Activated B cell treated with CpG ODN at 0.5 μM for 24 hours (primary cell): Measurements from ENCODE around the gene WDR4. TPM values are rescaled to one million over a fixed set of nuclear protein-coding genes. Genes with fewer than 3 reads are reported as not detected.

Experiments used
- ATAC-seq: fragments of 200-7000 bp; cut with Tn5 transposase; one replicate; pipeline ENCODE4 v1.10.0; 2021; ENCODE audit warnings: low read depth, mild to moderate bottlenecking, moderate library complexity
- CTCF ChIA-PET: fragments of 350-600 bp; sonication (Branson Sonifier 250); formaldehyde crosslinking; loops from one replicate; lab custom pipeline; 2021; ENCODE audit warnings: antibody characterized with exemption; lab: Charles Lee
- POLR2A ChIA-PET: fragments of 350-600 bp; sonication (Branson Sonifier 250); formaldehyde crosslinking; loops from one replicate; lab custom pipeline; 2021; ENCODE audit warnings: antibody characterized with exemption; lab: Charles Lee
- DNase-seq: peaks from one replicate; pipeline ENCODE4 v3.0.0; 2022
- H3K27ac Mint-ChIP-seq: one replicate; pipeline ENCODE4 v1.8.0; 2020; ENCODE audit warnings: mixed read lengths
- H3K27me3 Mint-ChIP-seq: one replicate; pipeline ENCODE4 v1.8.0; 2021; ENCODE audit warnings: mixed read lengths
- H3K36me3 Mint-ChIP-seq: one replicate; pipeline ENCODE4 v1.8.0; 2021; ENCODE audit warnings: low read depth, mixed read lengths
- H3K4me1 Mint-ChIP-seq: one replicate; pipeline ENCODE4 v1.8.0; 2021; ENCODE audit warnings: mixed read lengths
- H3K4me3 Mint-ChIP-seq: one replicate; pipeline ENCODE4 v1.8.0; 2020; ENCODE audit warnings: mild to moderate bottlenecking, mixed read lengths
- H3K9me3 Mint-ChIP-seq: one replicate; pipeline ENCODE4 v1.8.0; 2020; ENCODE audit warnings: mixed read lengths
- CTCF ChIP-seq: fragments of 200-600 bp; IDR thresholded peaks from one replicate; pipeline ENCODE4 v1.8.0; 2022; ENCODE audit warnings: antibody characterized with exemption, mild to moderate bottlenecking
- intact Hi-C: fragments of 100-400 bp; cut with micrococcal nuclease; formaldehyde crosslinking; loops from one replicate; pipeline ENCODE4 v1.15.1; 2024
- total RNA-seq: library from RNA; stranded (reverse); gene quantifications from 2 replicates; pipeline ENCODE4 v1.2.3, GENCODE V29; 2022

WDR4 gene
- total RNA-seq, 1 donor from 2014 or later, result 60.5 TPM

- intact Hi-C loops, result no loop called here
- CTCF ChIA-PET, result no interaction called here
These were observed 43.0 kb downstream of the WDR4 start for GRCh38 chr21:42836402-42836666.

GRCh38 chr21:42835611-42836401 is 43.5 kb downstream of the WDR4 start:
- peaks cover 5% of the 10 kb centered on the region for H3K36me3 Mint-ChIP-seq
- H3K27me3 Mint-ChIP-seq, result peaks cover 2% of the 10 kb centered on the region
- peaks cover 21% of the 10 kb centered on the region for H3K4me1 Mint-ChIP-seq
- no peak overlapping the region for H3K27ac Mint-ChIP-seq
- no peaks in the 10 kb centered on the region for H3K9me3 Mint-ChIP-seq
- intact Hi-C loops, result no loop called here
- no peak overlapping the region for H3K4me3 Mint-ChIP-seq
- ChIA-PET CTCF (no interaction called here), POLR2A (interaction anchor here (0.6 to 0.7 kb wide), 2 partner anchors 34 to 49 kb away, joined by 3 read pairs; no protein-coding TSS in a partner anchor)
- TF ChIP-seq CTCF, result no peak
- DNase-seq (peak; percentile 2), ATAC-seq (no peak)

More at GRCh38 chr21:42836402-42836666, 43.0 kb downstream of the WDR4 start:
- no peak overlapping the region for H3K4me3 Mint-ChIP-seq
- DNase-seq (no peak), ATAC-seq (no peak)
- no peak for TF ChIP-seq CTCF
- peaks cover 18% of the 10 kb centered on the region for H3K4me1 Mint-ChIP-seq
- H3K27ac Mint-ChIP-seq, result no peak overlapping the region
- H3K36me3 Mint-ChIP-seq, result peaks cover 5% of the 10 kb centered on the region
- POLR2A ChIA-PET, result interaction anchor here (0.7 kb wide), 1 partner anchor 50 kb away, joined by 3 read pairs; no protein-coding TSS in a partner anchor
- no peaks in the 10 kb centered on the region for H3K9me3 Mint-ChIP-seq
- peaks cover 2% of the 10 kb centered on the region for H3K27me3 Mint-ChIP-seq

- Mint-ChIP-seq H3K36me3 (peaks cover 5% of the 10 kb centered on the region), H3K4me1 (peaks cover 25% of the 10 kb centered on the region), H3K9me3 (no peaks in the 10 kb centered on the region), H3K4me3 (no peak overlapping the region), H3K27me3 (peaks cover 2% of the 10 kb centered on the region), H3K27ac (no peak overlapping the region)
- no peak for ATAC-seq
- no peak for DNase-seq
- POLR2A ChIA-PET, result interaction anchor here (0.6 kb wide), 1 partner anchor 34 kb away, joined by 3 read pairs; no protein-coding TSS in a partner anchor
- intact Hi-C loops, result no loop called here
- CTCF ChIA-PET, result no interaction called here
- TF ChIP-seq CTCF, result no peak
These were observed 44.1 kb downstream of the WDR4 start for GRCh38 chr21:42835211-42835610.

GRCh38 chr21:42834726-42835191 is 44.6 kb downstream of the WDR4 start:
- no peak for TF ChIP-seq CTCF
- intact Hi-C loops, result no loop called here
- Mint-ChIP-seq H3K36me3 (peaks cover 5% of the 10 kb centered on the region), H3K9me3 (no peaks in the 10 kb centered on the region), H3K4me1 (peaks cover 25% of the 10 kb centered on the region), H3K4me3 (no peak overlapping the region), H3K27ac (no peak overlapping the region), H3K27me3 (peaks cover 2% of the 10 kb centered on the region)
- CTCF ChIA-PET, result no interaction called here
- no peak for DNase-seq
- POLR2A ChIA-PET, result no interaction called here
- no peak for ATAC-seq

GRCh38 chr21:42833859-42834725 is 45.2 kb downstream of the WDR4 start:
- intact Hi-C loops, result no loop called here

More at GRCh38 chr21:42833859-42834725, 45.2 kb downstream of the WDR4 start:
- Mint-ChIP-seq H3K9me3 (no peaks in the 10 kb centered on the region), H3K4me1 (peaks cover 19% of the 10 kb centered on the region), H3K4me3 (no peak overlapping the region), H3K27ac (no peak overlapping the region), H3K27me3 (peaks cover 4% of the 10 kb centered on the region), H3K36me3 (peaks cover 2% of the 10 kb centered on the region)
- ChIA-PET CTCF (no interaction called here), POLR2A (no interaction called here)
- no peak for TF ChIP-seq CTCF
- ATAC-seq (no peak), DNase-seq (peak; percentile 10)
